ENCODE measurements around the gene FAM234B.
"Not testable (repeated sequence)": the region's sequence is repeated elsewhere in the genome, so short reads cannot be mapped to it uniquely, and the experiment has no call there.

FAM234B gene

DNA sequence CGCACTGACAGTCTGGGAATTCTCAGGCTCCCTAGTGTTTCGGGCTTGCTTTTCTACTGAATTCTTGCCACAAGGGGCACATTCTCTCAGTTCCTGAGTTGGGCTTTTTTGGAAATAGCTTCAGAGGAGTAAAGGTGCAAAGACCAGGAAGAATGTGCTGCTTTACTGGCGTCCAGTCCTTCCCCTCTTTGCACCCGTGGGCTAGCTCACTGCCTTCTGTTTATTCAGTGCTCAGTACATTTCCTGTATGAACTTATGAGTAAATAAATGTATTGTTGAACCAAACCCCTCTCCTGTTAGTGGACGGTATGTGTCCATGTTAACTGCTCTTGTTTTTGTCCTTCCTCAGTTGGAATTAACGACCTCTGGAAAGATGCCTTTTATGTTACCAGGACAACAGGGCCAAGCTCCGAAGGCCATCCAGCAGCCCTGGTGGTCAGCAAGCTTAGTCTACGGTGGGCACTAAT is 35.3 kb downstream of the FAM234B start:
- Mint-ChIP-seq H3K4me3 (no peak overlapping the region), H3K36me3 (peaks cover 1% of the 10 kb centered on the region), H3K9me3 (no peaks in the 10 kb centered on the region), H3K27ac (no peak overlapping the region), H3K4me1 (no peaks in the 10 kb centered on the region), H3K27me3 (no peaks in the 10 kb centered on the region)
- DNase-seq, result no peak
- CTCF ChIA-PET, result interaction anchor here (1.2 to 1.6 kb wide), 2 partner anchors 130 to 132 kb away, joined by 3 to 6 read pairs; no protein-coding TSS in a partner anchor

- CTCF ChIA-PET, result interaction anchor here (1.2 to 1.6 kb wide), 2 partner anchors 129 to 132 kb away, joined by 3 to 6 read pairs; no protein-coding TSS in a partner anchor
- H3K27me3 Mint-ChIP-seq, result no peaks in the 10 kb centered on the region
- no peak overlapping the region for H3K27ac Mint-ChIP-seq
- H3K36me3 Mint-ChIP-seq, result peaks cover 4% of the 10 kb centered on the region
- no peak overlapping the region for H3K4me3 Mint-ChIP-seq
- no peak for DNase-seq
- H3K9me3 Mint-ChIP-seq, result no peaks in the 10 kb centered on the region
- no peaks in the 10 kb centered on the region for H3K4me1 Mint-ChIP-seq
Observed at GRCh38 chr12:13080266-13080665, 36.1 kb downstream of the FAM234B start.

- H3K36me3 Mint-ChIP-seq, result peaks cover 2% of the 10 kb centered on the region
- H3K4me3 Mint-ChIP-seq, result no peak overlapping the region
- CTCF ChIA-PET, result no interaction called here
- DNase-seq, result no peak
- H3K27ac Mint-ChIP-seq, result no peak overlapping the region
- H3K27me3 Mint-ChIP-seq, result no peaks in the 10 kb centered on the region
- no peaks in the 10 kb centered on the region for H3K9me3 Mint-ChIP-seq
- no peaks in the 10 kb centered on the region for H3K4me1 Mint-ChIP-seq
Observed at GRCh38 chr12:13082861-13083260, 38.7 kb downstream of the FAM234B start.

DNA sequence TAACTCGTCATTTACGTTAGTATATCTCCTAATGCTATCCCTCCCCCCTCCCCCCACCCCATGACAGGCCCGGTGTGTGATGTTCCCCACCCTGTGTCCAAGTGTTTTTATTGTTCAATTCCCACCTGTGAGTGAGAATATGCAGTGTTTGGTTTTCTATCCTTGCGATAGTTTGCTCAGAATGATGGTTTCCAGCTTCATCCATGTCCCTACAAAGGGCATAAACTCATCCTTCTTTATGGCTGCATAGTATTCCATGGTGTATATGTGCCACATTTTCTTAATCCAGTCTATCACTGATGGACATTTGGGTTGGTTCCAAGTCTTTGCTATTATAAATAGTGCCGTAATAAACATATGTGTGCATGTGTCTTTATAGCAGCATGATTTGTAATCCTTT is 39.5 kb downstream of the FAM234B start:
- H3K4me3 Mint-ChIP-seq, H3K27me3 Mint-ChIP-seq, H3K4me1 Mint-ChIP-seq, H3K36me3 Mint-ChIP-seq, CTCF ChIA-PET, H3K27ac Mint-ChIP-seq, H3K9me3 Mint-ChIP-seq, DNase-seq: not testable (repeated sequence)

DNA sequence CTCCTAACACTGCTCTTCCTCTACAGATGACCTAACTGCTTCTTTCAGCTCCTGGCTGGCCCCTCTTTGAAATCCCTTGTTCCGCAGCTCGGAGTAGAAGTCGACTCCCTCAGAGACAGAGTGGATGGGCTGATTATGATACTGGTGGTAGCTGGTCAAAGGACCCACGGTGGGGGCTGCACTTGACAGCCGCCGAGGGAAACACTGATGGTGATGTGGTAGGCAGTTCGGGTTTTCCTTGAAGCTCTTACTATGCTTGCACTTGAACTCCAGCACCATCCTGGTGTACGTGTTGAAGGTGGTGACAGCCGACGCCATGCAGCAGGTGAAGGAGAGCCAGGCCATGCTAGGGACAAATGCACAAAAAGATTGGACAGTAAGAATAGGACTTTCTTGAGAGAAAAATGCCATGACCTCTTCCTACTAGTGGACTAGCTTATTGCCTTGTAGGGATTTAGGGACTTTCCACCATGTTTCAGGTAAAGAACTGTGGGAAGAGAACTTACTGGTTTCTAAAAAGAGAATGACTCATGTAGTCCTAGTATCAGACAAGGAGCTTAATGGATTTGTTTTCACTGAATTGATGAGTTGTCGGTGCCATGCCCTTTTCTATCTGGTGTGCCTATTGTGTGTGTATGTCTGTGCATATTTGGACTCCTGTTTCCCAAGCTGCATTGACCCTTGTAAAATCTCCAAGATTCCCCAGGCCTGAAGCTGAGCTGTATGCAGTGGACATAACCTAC is 40.9 kb downstream of the FAM234B start:
- Mint-ChIP-seq H3K36me3 (peaks cover 2% of the 10 kb centered on the region), H3K9me3 (no peaks in the 10 kb centered on the region), H3K27ac (no peak overlapping the region), H3K4me1 (no peaks in the 10 kb centered on the region), H3K27me3 (no peaks in the 10 kb centered on the region), H3K4me3 (no peak overlapping the region)
- CTCF ChIA-PET, result interaction anchor here (1.3 to 2.4 kb wide), 3 partner anchors 10 to 127 kb away, joined by 3 to 7 read pairs (median 4); no protein-coding TSS in a partner anchor
- no peak for DNase-seq

- H3K4me1 Mint-ChIP-seq, result no peaks in the 10 kb centered on the region
- no peak overlapping the region for H3K4me3 Mint-ChIP-seq
- H3K36me3 Mint-ChIP-seq, result peaks cover 2% of the 10 kb centered on the region
- H3K27me3 Mint-ChIP-seq, result peaks cover 4% of the 10 kb centered on the region
- no peak for DNase-seq
- CTCF ChIA-PET, result interaction anchor here (0.5 to 2.4 kb wide), 3 partner anchors 13 to 126 kb away, joined by 3 to 7 read pairs (median 3); no protein-coding TSS in a partner anchor
- H3K9me3 Mint-ChIP-seq, result no peaks in the 10 kb centered on the region
- H3K27ac Mint-ChIP-seq, result no peak overlapping the region
Observed at GRCh38 chr12:13085968-13086686, 41.9 kb downstream of the FAM234B start.

- Mint-ChIP-seq H3K9me3 (no peaks in the 10 kb centered on the region), H3K4me1 (no peaks in the 10 kb centered on the region), H3K36me3 (peaks cover 2% of the 10 kb centered on the region), H3K4me3 (no peak overlapping the region), H3K27ac (no peak overlapping the region), H3K27me3 (peaks cover 8% of the 10 kb centered on the region)
- DNase-seq, result no peak
- CTCF ChIA-PET, result interaction anchor here (2.4 kb wide), 1 partner anchor 124 kb away, joined by 7 read pairs; no protein-coding TSS in a partner anchor
Observed at GRCh38 chr12:13087766-13088165, 43.6 kb downstream of the FAM234B start.

DNA sequence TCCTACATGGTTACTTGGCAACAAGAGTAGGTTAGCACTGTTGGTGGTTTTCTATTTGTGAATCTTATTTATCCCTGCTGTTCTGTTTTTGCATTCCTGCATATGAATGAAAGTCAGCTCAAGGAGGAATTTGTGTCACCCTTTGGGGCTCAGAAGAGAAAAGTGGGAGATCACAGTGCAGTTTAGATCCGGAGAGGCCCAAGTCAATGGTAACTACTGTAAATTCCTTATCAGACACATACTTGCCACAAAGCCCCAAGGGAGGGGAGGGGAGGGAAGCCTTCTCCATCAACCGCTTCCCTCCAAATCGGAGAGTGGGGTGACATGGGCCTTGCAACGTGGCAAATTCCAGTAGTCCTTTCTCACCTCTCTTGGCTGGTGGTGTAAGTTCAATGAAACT is 44.3 kb downstream of the FAM234B start:
- CTCF ChIA-PET, result interaction anchor here (0.6 to 1.9 kb wide), 2 partner anchors 123 to 167 kb away, joined by 3 to 4 read pairs; no protein-coding TSS in a partner anchor
- Mint-ChIP-seq H3K4me3 (no peak overlapping the region), H3K36me3 (peaks cover 2% of the 10 kb centered on the region), H3K4me1 (no peaks in the 10 kb centered on the region), H3K9me3 (no peaks in the 10 kb centered on the region), H3K27me3 (peaks cover 8% of the 10 kb centered on the region), H3K27ac (no peak overlapping the region)
- no peak for DNase-seq

DNA sequence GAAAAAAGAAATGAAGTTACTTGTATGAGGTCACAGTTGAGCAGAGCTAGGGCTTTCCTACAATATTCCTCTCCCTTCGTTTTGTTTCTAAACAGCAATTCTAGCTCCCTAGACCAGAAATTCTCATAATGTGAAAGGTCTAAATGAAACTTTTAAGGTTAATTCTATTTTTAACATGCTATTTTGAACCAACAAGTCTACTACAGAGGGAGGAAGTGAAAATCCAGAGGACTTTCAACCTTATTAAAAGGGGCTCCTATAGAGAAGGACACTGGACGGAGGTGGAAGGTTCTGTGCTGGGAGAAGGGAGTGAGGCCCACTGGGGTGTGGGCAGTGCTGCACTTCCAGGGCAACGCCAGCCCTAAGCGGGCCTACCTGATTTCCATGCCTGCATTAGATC is 45.9 kb downstream of the FAM234B start:
- Mint-ChIP-seq H3K27ac (no peak overlapping the region), H3K36me3 (no peaks in the 10 kb centered on the region), H3K4me3 (no peak overlapping the region), H3K27me3 (peaks cover 8% of the 10 kb centered on the region), H3K4me1 (no peaks in the 10 kb centered on the region), H3K9me3 (no peaks in the 10 kb centered on the region)
- DNase-seq, result no peak
- CTCF ChIA-PET, result interaction anchor here (1.9 kb wide), 1 partner anchor 122 kb away, joined by 4 read pairs; no protein-coding TSS in a partner anchor

GRCh38 chr12:13091832-13092231 is 47.7 kb downstream of the FAM234B start:
- Mint-ChIP-seq H3K27me3 (peaks cover 8% of the 10 kb centered on the region), H3K9me3 (no peaks in the 10 kb centered on the region), H3K27ac (no peak overlapping the region), H3K4me3 (no peak overlapping the region), H3K36me3 (no peaks in the 10 kb centered on the region), H3K4me1 (no peaks in the 10 kb centered on the region)
- no peak for DNase-seq
- CTCF ChIA-PET, result no interaction called here

DNA sequence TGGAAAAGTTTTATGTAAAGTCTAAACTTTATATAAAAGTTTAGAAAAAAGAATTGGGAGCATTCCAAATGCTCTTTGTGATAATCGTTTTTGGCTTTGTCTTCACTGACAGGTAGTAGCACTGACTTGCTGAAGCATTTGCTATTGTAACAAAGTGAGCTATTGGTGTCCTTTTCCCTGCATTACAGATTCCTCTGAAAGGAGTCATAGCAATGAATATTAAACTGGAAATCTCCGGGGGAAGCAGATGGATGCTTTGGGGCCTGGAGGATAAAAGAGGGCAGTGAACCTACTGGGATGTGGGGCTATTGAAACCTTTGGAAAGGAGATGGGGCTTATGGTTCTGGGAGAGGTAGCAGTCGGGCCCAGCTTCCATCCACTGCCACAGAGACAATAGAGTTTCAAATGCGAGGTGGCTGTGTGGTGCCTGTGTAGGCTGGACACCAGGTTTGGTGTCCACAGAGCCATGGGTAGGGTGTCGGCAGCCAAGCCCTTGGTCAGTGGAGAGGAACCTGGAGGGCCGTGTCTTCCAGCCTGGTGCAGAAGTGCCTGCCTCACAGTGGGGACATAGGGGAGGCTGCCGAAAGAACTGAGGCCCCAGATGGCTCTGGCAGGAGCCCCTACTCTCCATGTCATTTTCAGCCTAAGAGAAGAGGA is 49.1 kb downstream of the FAM234B start:
- no peak overlapping the region for H3K4me3 Mint-ChIP-seq
- peaks cover 8% of the 10 kb centered on the region for H3K27me3 Mint-ChIP-seq
- no peaks in the 10 kb centered on the region for H3K9me3 Mint-ChIP-seq
- CTCF ChIA-PET, result interaction anchor here (1.2 to 5.2 kb wide), 3 partner anchors 115 to 177 kb away, joined by 3 to 42 read pairs (median 5); no protein-coding TSS in a partner anchor
- H3K36me3 Mint-ChIP-seq, result no peaks in the 10 kb centered on the region
- H3K4me1 Mint-ChIP-seq, result peaks cover 12% of the 10 kb centered on the region
- DNase-seq, result no peak
- no peak overlapping the region for H3K27ac Mint-ChIP-seq

- Mint-ChIP-seq H3K4me1 (peaks cover 17% of the 10 kb centered on the region), H3K27me3 (peaks cover 8% of the 10 kb centered on the region), H3K36me3 (no peaks in the 10 kb centered on the region), H3K27ac (no peak overlapping the region), H3K9me3 (no peaks in the 10 kb centered on the region), H3K4me3 (no peak overlapping the region)
- DNase-seq, result no peak
- CTCF ChIA-PET, result interaction anchor here (1.2 to 5.2 kb wide), 3 partner anchors 114 to 177 kb away, joined by 3 to 42 read pairs (median 5); no protein-coding TSS in a partner anchor
Observed at GRCh38 chr12:13093848-13094220, 49.7 kb downstream of the FAM234B start.

DNA sequence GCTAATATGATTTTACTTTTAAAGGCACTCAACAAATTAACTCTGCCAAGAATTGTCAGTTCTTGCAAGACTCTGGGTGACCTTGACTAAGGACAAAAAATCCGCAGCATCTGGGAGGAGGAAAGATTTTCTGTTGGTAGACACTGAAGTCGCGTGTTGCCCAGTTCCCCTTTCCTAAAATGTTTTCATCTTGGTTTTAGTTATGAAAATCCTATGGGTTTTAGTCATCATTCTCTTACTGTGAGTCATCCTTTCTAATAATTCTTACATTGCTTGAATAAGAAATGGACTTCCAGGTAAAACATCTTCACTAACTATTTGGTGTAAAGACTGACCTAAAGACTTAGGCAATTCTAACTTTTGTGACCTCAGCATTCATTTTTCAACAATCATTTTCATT is 50.2 kb downstream of the FAM234B start:
- H3K4me3 Mint-ChIP-seq, result no peak overlapping the region
- no peak for DNase-seq

More for the DNA sequence above, 50.2 kb downstream of the FAM234B start:
- CTCF ChIA-PET, result interaction anchor here (1.2 to 5.2 kb wide), 3 partner anchors 114 to 178 kb away, joined by 3 to 42 read pairs (median 5); no protein-coding TSS in a partner anchor
- Mint-ChIP-seq H3K27ac (no peak overlapping the region), H3K4me1 (peaks cover 22% of the 10 kb centered on the region), H3K9me3 (no peaks in the 10 kb centered on the region), H3K27me3 (peaks cover 8% of the 10 kb centered on the region), H3K36me3 (no peaks in the 10 kb centered on the region)

Measured in activated naive CD4-positive, alpha-beta T cell treated with anti-CD3 and anti-CD28 coated beads, Interleukin-2, amount 10 ng/mL, durations not matched to agents 7 days and 5 days (primary cell).